Right lobe of liver (tissue), 6 donors: ENCODE measurements around the gene GALNT2. TPM values are rescaled to one million over a fixed set of nuclear protein-coding genes. Genes with fewer than 3 reads are reported as not detected.
A peak's percentile ranks its signal among the peaks of the same experiment; 100 is the strongest.

Experiments
- ATAC-seq, 4 donors: fragments of 200-7000 bp; cut with Tn5 transposase; one replicate each; pipeline ENCODE4 v1.9.1; 2020; ENCODE audit warnings: mild to moderate bottlenecking in 4 of 4, moderate library complexity in 4 of 4
- DNase-seq, 3 donors: peaks; one replicate each; pipeline ENCODE4 v3.0.0-alpha.2; 2020
- H3K27ac ChIP-seq, 3 donors: fragments of 200-600 bp; one replicate each; pipeline ENCODE4 v1.8.0; 2022
- H3K27me3 ChIP-seq, 2 donors: fragments of 200-600 bp; one replicate each; pipeline ENCODE4 v1.8.0; 2022
- H3K36me3 ChIP-seq, 4 donors: fragments of 200-600 bp; sonication (generic) in 1 of 4; one replicate each; pipeline versions ENCODE4 v1.5.1 to v1.8.0; 2017 to 2022; ENCODE audit warnings: control low read depth in 1 of 4
- H3K4me1 ChIP-seq, 4 donors: fragments of 200-600 bp; sonication (generic) in 1 of 4; one replicate each; pipeline versions ENCODE4 v1.5.1 to v1.8.0; 2017 to 2022; ENCODE audit warnings: control low read depth in 1 of 4
- H3K4me3 ChIP-seq, 3 donors: fragments of 200-600 bp; one replicate each; pipeline ENCODE4 v1.8.0; 2022
- H3K9me3 ChIP-seq, 4 donors: fragments of 200-600 bp; sonication (generic) in 1 of 4; one replicate each; pipeline versions ENCODE4 v1.5.1 to v1.8.0; 2017 to 2022; ENCODE audit warnings: control low read depth in 1 of 4
- POLR2A ChIP-seq: fragments of 450-650 bp; IDR thresholded peaks from one replicate; pipeline ENCODE4 v1.6.1; 2017; ENCODE audit warnings: antibody characterized with exemption, mild to moderate bottlenecking
- WGBS: methylation state at CpG from one replicate; pipeline ENCODE4 v1.1.6; 2018; ENCODE audit warnings: low coverage, low lambda C conversion rate; ENCODE audit not compliant: insufficient coverage; ENCODE audit errors: missing lambda C conversion rate; 5-methylcytosine and 5-hydroxymethylcytosine counted together
- intact Hi-C, 2 donors: fragments of 100-400 bp; cut with DNase I; formaldehyde crosslinking; loops; one replicate each; pipeline versions ENCODE4 v1.11.2 to v1.14.1; 2022
- total RNA-seq, 6 experiments: library from RNA; depleted of rRNA in 2 of 6; stranded (reverse); fragments of >200 nt in 2 of 6; fragmentation: NEBNext Ultra II Directional in 3 of 6; extraction: Animal tissue kit (Norgen Biotek cat#: 25700) in 3 of 6; gene quantifications; one replicate each; pipeline versions ENCODE4 v1.1.0 to v1.2.4, GENCODE V29; 2016 to 2023
- TF ChIP-seq, protein P1 (sequence below), 4 donors: fragments of 200-600 bp in 3 of 4; fragments of 450-650 bp in 1 of 4; IDR thresholded peaks; one replicate each; pipeline versions ENCODE4 v1.5.1 to v1.8.0; 2016 to 2022; ENCODE audit warnings: antibody characterized with exemption in 4 of 4, mild to moderate bottlenecking in 2 of 4
- donor health status: DM: no; HTN: yes; CAD: no.
- donor health status: DM: no; HTN: no; CAD: no.
- donor health status: DM: no; HTN: no; CAD: no.
- donor health status: DM: no; HTN: yes; CAD: no.
- donor health status: DM: no; HTN: yes; CAD: no.

Gene GALNT2
- total RNA-seq, 6 experiments from 2014 or later, result 58.0 to 152 (median 131) TPM

DNA sequence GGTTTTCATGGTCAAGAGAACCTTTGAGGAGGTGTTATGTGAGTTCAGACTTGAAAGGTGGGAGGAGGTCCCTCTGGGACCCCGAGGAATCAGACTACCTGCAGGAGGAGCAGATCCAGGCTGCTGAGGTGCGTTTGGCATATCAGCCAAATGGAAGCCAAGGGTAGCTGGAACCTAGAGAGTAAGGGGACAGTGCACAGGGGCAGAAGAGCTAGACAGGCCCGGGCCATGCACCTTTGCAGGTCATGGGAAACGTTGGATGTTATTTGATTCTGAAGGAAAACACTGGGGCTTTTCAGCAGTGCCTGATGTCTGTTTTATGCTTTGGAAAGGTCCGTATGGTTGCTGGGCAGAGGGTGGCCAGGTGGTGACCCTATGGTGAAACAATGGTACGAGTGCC lies 189.9 kb downstream of the GALNT2 start:
- intact Hi-C loops, result no loop called here
- Histone ChIP-seq H3K27ac (no peak overlapping the region), H3K27me3 (no peaks in the 10 kb centered on the region), H3K4me1 (no peaks in the 10 kb centered on the region), H3K36me3 (peaks cover 0 to 31% (median 19%) of the 10 kb centered on the region in 4 donors), H3K4me3 (no peak overlapping the region), H3K9me3 (no peaks in the 10 kb centered on the region)
- WGBS, result 85% methylated on average over 3 of the region's 6 CpGs
- ATAC-seq (peak in 1 of 4 donors; percentile 8), DNase-seq (no peak)
- TF ChIP-seq POLR2A, result no peak

DNA sequence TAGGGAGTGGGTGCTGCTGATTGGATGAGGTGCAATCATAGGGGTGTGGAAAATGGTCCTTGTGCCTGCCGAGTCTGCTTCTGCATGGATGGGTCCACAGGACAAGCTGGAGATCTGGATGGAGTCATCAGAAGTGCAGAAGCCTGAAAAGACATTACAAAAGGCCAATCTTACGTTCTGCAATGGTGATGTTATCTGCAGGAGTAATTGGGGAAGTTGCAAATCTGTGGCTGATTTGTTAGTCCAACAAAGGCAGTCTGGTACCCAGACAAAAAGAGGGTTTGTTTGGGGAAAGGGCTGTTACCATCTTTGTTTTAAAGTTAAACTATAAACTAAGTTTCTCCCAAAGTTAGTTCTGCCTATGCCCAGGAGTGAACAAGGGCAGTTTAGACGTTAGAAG lies 192.6 kb downstream of the GALNT2 start:
- H3K9me3 ChIP-seq, result no peaks in the 10 kb centered on the region

DNA sequence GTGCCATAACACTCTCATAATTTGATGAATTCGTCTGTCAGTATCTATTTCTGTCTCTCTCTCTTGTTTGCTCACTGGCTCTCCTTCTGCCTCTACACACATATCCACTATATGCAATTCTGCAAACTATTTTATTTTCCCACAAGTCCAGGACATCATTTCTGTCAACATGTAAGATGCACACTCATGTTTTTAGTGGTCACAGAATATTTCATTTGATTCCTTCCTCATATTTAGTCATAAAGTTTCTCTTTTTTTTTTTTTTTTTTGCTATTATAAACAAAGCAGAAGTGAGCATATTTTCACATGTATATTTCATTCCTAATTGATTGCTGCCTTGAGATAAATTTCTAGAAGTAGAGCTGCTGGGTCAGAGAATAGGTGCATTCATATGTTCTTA lies 193.8 kb downstream of the GALNT2 start:
- Histone ChIP-seq H3K4me1 (no peaks in the 10 kb centered on the region), H3K4me3 (no peak overlapping the region), H3K27ac (no peak overlapping the region), H3K9me3 (no peaks in the 10 kb centered on the region), H3K27me3 (no peaks in the 10 kb centered on the region), H3K36me3 (peaks cover 0 to 42% (median 26%) of the 10 kb centered on the region in 4 donors)
- intact Hi-C loops, result no loop called here
- 56% methylated on average over 1 of the region's 1 CpG for WGBS
- no peak for DNase-seq
- ATAC-seq, result no peak
- TF ChIP-seq, protein P1, sequence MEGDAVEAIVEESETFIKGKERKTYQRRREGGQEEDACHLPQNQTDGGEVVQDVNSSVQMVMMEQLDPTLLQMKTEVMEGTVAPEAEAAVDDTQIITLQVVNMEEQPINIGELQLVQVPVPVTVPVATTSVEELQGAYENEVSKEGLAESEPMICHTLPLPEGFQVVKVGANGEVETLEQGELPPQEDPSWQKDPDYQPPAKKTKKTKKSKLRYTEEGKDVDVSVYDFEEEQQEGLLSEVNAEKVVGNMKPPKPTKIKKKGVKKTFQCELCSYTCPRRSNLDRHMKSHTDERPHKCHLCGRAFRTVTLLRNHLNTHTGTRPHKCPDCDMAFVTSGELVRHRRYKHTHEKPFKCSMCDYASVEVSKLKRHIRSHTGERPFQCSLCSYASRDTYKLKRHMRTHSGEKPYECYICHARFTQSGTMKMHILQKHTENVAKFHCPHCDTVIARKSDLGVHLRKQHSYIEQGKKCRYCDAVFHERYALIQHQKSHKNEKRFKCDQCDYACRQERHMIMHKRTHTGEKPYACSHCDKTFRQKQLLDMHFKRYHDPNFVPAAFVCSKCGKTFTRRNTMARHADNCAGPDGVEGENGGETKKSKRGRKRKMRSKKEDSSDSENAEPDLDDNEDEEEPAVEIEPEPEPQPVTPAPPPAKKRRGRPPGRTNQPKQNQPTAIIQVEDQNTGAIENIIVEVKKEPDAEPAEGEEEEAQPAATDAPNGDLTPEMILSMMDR (IDR thresholded peaks at IDR 0.05), result no peak
- no peak for TF ChIP-seq POLR2A

More for the DNA sequence above, 192.6 kb downstream of the GALNT2 start:
- Histone ChIP-seq H3K4me1 (no peaks in the 10 kb centered on the region), H3K4me3 (no peak overlapping the region), H3K27ac (no peak overlapping the region), H3K27me3 (no peaks in the 10 kb centered on the region), H3K36me3 (peaks cover 0 to 50% (median 30%) of the 10 kb centered on the region in 4 donors)
- intact Hi-C loops, result no loop called here
- 67% methylated on average over 2 of the region's 3 CpGs for WGBS
- DNase-seq, result no peak
- TF ChIP-seq, protein P1 (IDR thresholded peaks at IDR 0.05), result no peak
- TF ChIP-seq POLR2A, result no peak
- no peak for ATAC-seq

DNA sequence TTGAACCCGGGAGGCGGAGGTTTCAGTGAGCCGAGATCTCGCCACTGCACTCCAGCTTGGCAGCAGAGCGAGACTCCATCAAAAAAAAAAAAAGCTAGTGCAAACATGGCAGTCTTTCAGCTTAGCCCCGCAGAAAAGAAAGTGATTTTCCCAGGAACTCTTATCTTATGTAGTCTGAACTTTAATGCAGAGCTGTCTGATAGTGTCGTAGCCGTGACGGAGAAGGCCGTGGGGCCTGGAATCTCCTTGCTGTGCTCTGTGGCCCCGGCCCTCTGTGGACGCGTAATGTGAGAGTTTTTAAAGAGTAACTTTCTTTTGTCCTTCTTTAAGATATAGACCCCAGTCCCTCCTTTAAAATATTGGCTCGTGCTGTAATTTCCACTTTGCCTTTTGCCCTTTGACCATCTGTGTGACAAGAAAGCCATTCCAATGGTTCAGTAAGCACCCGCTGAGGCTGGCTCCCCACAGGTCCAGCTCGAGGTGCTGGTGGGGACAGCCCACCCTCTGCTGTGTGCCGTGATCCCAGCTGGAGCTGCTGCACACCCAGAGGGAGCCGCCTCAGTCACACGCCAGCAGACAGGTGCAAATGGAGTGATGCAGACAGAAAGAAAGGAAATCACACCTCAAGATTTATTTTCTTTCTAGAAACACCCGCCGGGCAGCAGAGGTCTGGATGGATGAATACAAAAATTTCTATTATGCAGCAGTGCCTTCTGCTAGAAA lies 195.1 kb downstream of the GALNT2 start:
- no peak overlapping the region for H3K4me3 ChIP-seq
- 76% methylated on average over 18 of the region's 21 CpGs for WGBS
- H3K4me1 ChIP-seq, result no peaks in the 10 kb centered on the region
- peak in 1 of 3 donors; percentile 27 for DNase-seq
- no peaks in the 10 kb centered on the region for H3K27me3 ChIP-seq
- H3K36me3 ChIP-seq, result peaks cover 0 to 38% (median 24%) of the 10 kb centered on the region in 4 donors
- intact Hi-C loops, result no loop called here
- H3K9me3 ChIP-seq, result no peaks in the 10 kb centered on the region
- ATAC-seq, result peak in 1 of 4 donors; percentile 24
- H3K27ac ChIP-seq, result no peak overlapping the region
- no peak for TF ChIP-seq POLR2A
- TF ChIP-seq, protein P1 (IDR thresholded peaks at IDR 0.05), result no peak

DNA sequence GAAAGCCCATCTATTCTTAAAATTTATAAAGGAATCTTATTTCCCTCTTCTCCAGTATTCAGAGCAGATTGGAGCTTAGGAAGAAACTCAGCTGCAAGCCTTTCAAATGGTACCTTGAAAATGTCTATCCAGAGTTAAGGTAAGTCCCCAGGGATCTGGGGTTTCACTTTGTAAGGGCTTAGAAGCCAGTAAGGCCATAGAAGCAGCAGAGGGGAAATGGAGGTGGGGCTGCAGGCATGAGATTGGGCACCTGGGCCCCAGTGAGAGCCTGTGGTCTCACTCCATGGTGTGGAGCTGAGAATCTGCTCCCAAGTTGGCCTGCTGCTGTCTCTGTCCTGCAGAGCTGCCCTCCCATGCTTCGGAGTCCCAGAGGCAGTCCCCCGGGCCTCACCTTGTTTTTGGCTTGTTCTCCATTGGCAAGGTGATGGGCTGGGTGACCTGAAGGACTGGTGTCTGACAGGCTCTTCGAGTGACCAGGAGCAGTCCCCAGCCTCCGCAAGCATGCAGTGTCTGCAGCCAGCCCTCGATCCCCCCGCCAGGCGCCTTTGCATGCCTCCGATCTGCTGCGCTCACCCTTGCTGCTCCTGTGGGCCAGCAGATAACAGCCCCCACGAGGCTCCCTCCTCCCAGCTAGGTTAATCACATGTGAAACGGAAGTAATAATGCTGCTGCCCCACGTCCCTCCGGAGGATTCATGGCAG lies 196.0 kb downstream of the GALNT2 start:
- H3K27ac ChIP-seq, result no peak overlapping the region
- H3K9me3 ChIP-seq, result no peaks in the 10 kb centered on the region
- no peak for ATAC-seq
- intact Hi-C loops, result no loop called here
- peaks cover 0 to 44% (median 20%) of the 10 kb centered on the region in 4 donors for H3K36me3 ChIP-seq
- no peak overlapping the region for H3K4me3 ChIP-seq
- no CpG with 5 or more reads among the region's 13 CpGs for WGBS
- TF ChIP-seq POLR2A, result no peak
- TF ChIP-seq, protein P1 (IDR thresholded peaks at IDR 0.05), result no peak
- no peaks in the 10 kb centered on the region for H3K4me1 ChIP-seq
- peak in 1 of 3 donors; percentile 35 for DNase-seq
- no peaks in the 10 kb centered on the region for H3K27me3 ChIP-seq
